DOHH2 (cell line): ENCODE measurements around the gene SERPINI1.
A peak's percentile ranks its signal among the peaks of the same experiment; 100 is the strongest.

Experiments used
- H3F3A ChIP-seq: fragments of 200-600 bp; sonication (generic), shearing (Covaris generic); 2 replicates; pipeline ENCODE4 v1.6.0; 2016; ENCODE audit warnings: antibody characterized with exemption, mild to moderate bottlenecking; ENCODE audit not compliant: control insufficient read depth, insufficient read depth
- H3K27ac ChIP-seq: fragments of 200-600 bp; sonication (generic); 2 replicates; pipeline ENCODE4 v1.5.1; 2014; ENCODE audit warnings: low read depth, mild to moderate bottlenecking, low read length, moderate library complexity
- H3K27me3 ChIP-seq: fragments of 200-600 bp; sonication (generic); 2 replicates; pipeline ENCODE4 v1.6.1; 2014; ENCODE audit warnings: mild to moderate bottlenecking, low read length, mixed read lengths; ENCODE audit not compliant: control insufficient read depth
- H3K36me3 ChIP-seq: fragments of 200-600 bp; sonication (generic); 2 replicates; pipeline ENCODE4 v1.6.1; 2014; ENCODE audit warnings: mild to moderate bottlenecking, low read length, moderate library complexity, mixed read lengths; ENCODE audit not compliant: control insufficient read depth
- H3K4me1 ChIP-seq: fragments of 200-600 bp; sonication (generic); 2 replicates; pipeline ENCODE4 v1.6.1; 2014; ENCODE audit warnings: mild to moderate bottlenecking, low read length, mixed read lengths; ENCODE audit not compliant: control insufficient read depth
- H3K4me2 ChIP-seq: fragments of 200-600 bp; sonication (generic); 2 replicates; pipeline ENCODE4 v1.6.0; 2014; ENCODE audit warnings: mild to moderate bottlenecking, low read length, moderate library complexity
- H3K4me3 ChIP-seq: fragments of 200-600 bp; sonication (generic); 2 replicates; pipeline ENCODE4 v1.5.1; 2014; ENCODE audit warnings: mild to moderate bottlenecking, low read length, mixed read lengths
- H3K79me2 ChIP-seq: fragments of 200-600 bp; sonication (generic); 2 replicates; pipeline ENCODE4 v1.6.1; 2014; ENCODE audit warnings: mild to moderate bottlenecking, low read length, mixed read lengths; ENCODE audit not compliant: control insufficient read depth
- H3K9me2 ChIP-seq: fragments of 200-600 bp; sonication (generic); replicated peaks from 2 replicates; pipeline ENCODE4 v1.6.1; 2014; ENCODE audit warnings: mild to moderate bottlenecking, low read length, mixed read lengths; ENCODE audit not compliant: control insufficient read depth
- H3K9me3 ChIP-seq: fragments of 200-600 bp; sonication (generic); 2 replicates; pipeline ENCODE4 v1.6.1; 2014; ENCODE audit warnings: antibody characterized with exemption, low read length, mixed read lengths; ENCODE audit not compliant: control insufficient read depth, insufficient read depth
- H4K20me1 ChIP-seq: fragments of 200-600 bp; sonication (generic); 2 replicates; pipeline ENCODE4 v1.6.0; 2014; ENCODE audit warnings: low read depth, mild to moderate bottlenecking, antibody characterized with exemption, low read length, moderate library complexity; ENCODE audit not compliant: control insufficient read depth, insufficient read depth
- CTCF ChIP-seq: fragments of 200-600 bp; sonication (generic); IDR thresholded peaks from one replicate; pipeline ENCODE4 v1.5.1; 2014; ENCODE audit warnings: antibody characterized with exemption, mild to moderate bottlenecking, low read depth, low read length; ENCODE audit not compliant: poor library complexity, severe bottlenecking
- EZH2phosphoT487 ChIP-seq: fragments of 200-600 bp; sonication (generic); IDR thresholded peaks from 2 replicates; pipeline ENCODE4 v1.6.1; 2017; ENCODE audit warnings: borderline replicate concordance, mild to moderate bottlenecking, antibody characterized with exemption, low read length, moderate library complexity, mixed read lengths

Gene SERPINI1

DNA sequence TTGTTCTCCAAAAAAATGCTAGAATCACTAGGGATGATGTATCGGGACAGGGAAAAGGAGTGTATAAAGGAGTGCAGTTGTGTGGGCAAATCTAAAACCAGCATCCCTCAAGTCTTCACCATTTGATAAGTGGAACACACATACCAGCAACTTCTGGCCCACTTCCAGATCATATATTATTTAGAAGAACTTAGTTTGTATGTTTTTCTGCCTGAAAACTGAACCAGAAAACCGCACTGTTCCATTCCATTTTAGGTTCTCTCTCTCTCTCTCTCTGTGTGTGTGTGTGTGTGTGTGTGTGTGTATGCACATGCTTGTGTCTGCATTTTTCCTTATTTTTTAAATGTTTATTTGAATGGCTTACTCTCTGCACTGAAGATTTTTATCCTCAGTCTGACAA, 93.5 kb downstream of the SERPINI1 start:
- no peaks in the 10 kb centered on the region for H3K9me3 ChIP-seq
- no peaks in the 10 kb centered on the region for H4K20me1 ChIP-seq
- TF ChIP-seq EZH2phosphoT487 (no peak), CTCF (no peak)
- no peak overlapping the region for H3K27ac ChIP-seq
- peak overlapping the region; percentile 64 for H3K4me2 ChIP-seq
- H3K36me3 ChIP-seq: no peaks in the 10 kb centered on the region
- H3K9me2 ChIP-seq: no peaks in the 10 kb centered on the region
- peaks cover 27% of the 10 kb centered on the region for H3K4me1 ChIP-seq
- 0 out of 2 replicates have a peak, but pooled peaks cover 2% of the 10 kb centered on the region for H3F3A ChIP-seq
- H3K79me2 ChIP-seq: no peaks in the 10 kb centered on the region
- no peaks in the 10 kb centered on the region for H3K27me3 ChIP-seq
- H3K4me3 ChIP-seq: no peak overlapping the region

DNA sequence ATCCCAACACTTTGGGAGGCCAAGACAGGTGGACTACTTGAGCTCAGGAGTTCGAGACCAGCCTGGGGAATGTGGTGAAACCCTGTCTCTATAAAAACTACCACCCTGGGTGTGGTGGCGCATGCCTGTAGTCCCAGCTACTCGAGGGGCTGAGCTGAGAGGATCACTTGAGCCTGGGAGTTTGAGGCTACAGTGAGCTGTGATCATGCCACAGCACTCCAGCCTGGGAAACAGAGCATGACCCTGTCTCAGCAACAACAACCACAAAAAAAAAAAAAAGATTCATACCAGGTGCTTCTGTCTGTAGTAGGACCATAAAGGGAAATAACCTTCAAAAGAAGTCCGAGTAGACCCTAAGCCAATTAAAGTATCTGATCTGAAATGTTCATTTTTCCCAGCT, 94.5 kb downstream of the SERPINI1 start:
- TF ChIP-seq EZH2phosphoT487 (no peak), CTCF (no peak)
- peak overlapping the region; percentile 18 for H3K27ac ChIP-seq
- no peaks in the 10 kb centered on the region for H3K79me2 ChIP-seq
- H3K4me3 ChIP-seq: peak overlapping the region; percentile 44
- H3K4me1 ChIP-seq: peaks cover 27% of the 10 kb centered on the region
- no peaks in the 10 kb centered on the region for H4K20me1 ChIP-seq
- H3K9me2 ChIP-seq: no peaks in the 10 kb centered on the region
- H3K4me2 ChIP-seq: peak overlapping the region; percentile 64
- H3K27me3 ChIP-seq: no peaks in the 10 kb centered on the region
- H3K36me3 ChIP-seq: no peaks in the 10 kb centered on the region
- 0 out of 2 replicates have a peak, but pooled peaks cover 2% of the 10 kb centered on the region for H3F3A ChIP-seq
- no peaks in the 10 kb centered on the region for H3K9me3 ChIP-seq

DNA sequence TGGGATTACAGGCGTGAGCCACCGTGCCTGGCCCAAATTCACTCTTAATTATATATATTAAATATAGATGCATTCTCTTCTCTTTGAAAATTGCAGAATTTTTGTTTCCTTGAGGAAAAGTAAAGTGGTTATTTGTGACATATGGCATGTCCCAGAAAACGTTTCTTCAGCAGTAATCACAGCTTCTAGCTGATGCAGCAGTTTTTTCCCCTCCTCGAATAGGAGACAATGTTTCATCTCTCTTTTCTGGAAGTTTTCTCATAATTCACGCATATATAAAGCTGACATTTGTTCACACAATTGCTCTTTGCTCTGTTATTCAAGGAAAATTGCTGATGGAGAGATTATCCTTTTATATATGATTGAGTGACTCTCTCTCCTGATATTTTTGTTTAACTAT, 99.8 kb downstream of the SERPINI1 start:
- H3K4me2 ChIP-seq: no peak overlapping the region

More for the DNA sequence above, 99.8 kb downstream of the SERPINI1 start:
- Histone ChIP-seq H4K20me1 (no peaks in the 10 kb centered on the region), H3K4me3 (no peak overlapping the region), H3K9me2 (no peaks in the 10 kb centered on the region), H3K27me3 (no peaks in the 10 kb centered on the region), H3K27ac (no peak overlapping the region), H3K4me1 (peaks cover 9% of the 10 kb centered on the region), H3K79me2 (no peaks in the 10 kb centered on the region), H3K9me3 (no peaks in the 10 kb centered on the region), H3F3A (0 out of 2 replicates have a peak, but pooled peaks cover 2% of the 10 kb centered on the region), H3K36me3 (no peaks in the 10 kb centered on the region)
- TF ChIP-seq CTCF (no peak), EZH2phosphoT487 (no peak)
